ENCODE measurements around the gene ENOX2.

GRCh38 chrX:130831347-130831722, 71.7 kb downstream of the ENOX2 start:
- no peak for TF ChIP-seq POU2F2 (IDR thresholded peaks at IDR 0.05; ENCODE audit: low read depth, low read length)
- TF ChIP-seq POLR2AphosphoS5 (IDR thresholded peaks at IDR 0.05; ENCODE audit: low read depth, low read length) = no peak
- TF ChIP-seq POLR2A (IDR thresholded peaks at IDR 0.05; ENCODE audit: low read depth, low read length) = no peak
